Hepatocyte (in vitro differentiated cells): ENCODE measurements around the gene FEM1C.

Experiments used
- CTCF ChIP-seq: fragments of 200-600 bp; sonication (generic); IDR thresholded peaks from 2 replicates; pipeline ENCODE4 v1.5.1; 2016; ENCODE audit warnings: antibody characterized with exemption, mild to moderate bottlenecking; ENCODE audit not compliant: poor library complexity
- EZH2 ChIP-seq: fragments of 200-600 bp; sonication (generic); IDR thresholded peaks from 2 replicates; pipeline ENCODE4 v1.6.1; 2016; ENCODE audit warnings: antibody characterized with exemption, mild to moderate bottlenecking, borderline replicate concordance
- EZH2phosphoT487 ChIP-seq: fragments of 200-600 bp; sonication (generic); IDR thresholded peaks from one replicate; pipeline ENCODE4 v1.6.1; 2018; ENCODE audit warnings: antibody characterized with exemption, mild to moderate bottlenecking, low read depth, moderate library complexity; ENCODE audit not compliant: unreplicated experiment, severe bottlenecking

- TF ChIP-seq EZH2: no peak
- no peak for TF ChIP-seq CTCF
- no peak for TF ChIP-seq EZH2phosphoT487
Measured at GRCh38 chr5:115589043-115589442, 44.5 kb upstream of the FEM1C start.
